Endothelial cell of umbilical vein (primary cell): Measurements from ENCODE around the gene ATP11B. TPM values are rescaled to one million over a fixed set of nuclear protein-coding genes. Genes with fewer than 3 reads are reported as not detected.
A peak's percentile ranks its signal among the peaks of the same experiment; 100 is the strongest.

ENCODE experiments used
- BruUV-seq: library from RNA; stranded (reverse); fragments of 400-500 nt; replicated peaks from 2 replicates; lab custom pipeline; 2021; lab: Mats Ljungman, UMichigan
- CTCF ChIA-PET: fragments of 300-600, 350-600 bp; sonication (Branson Sonifier 250); formaldehyde crosslinking; loops from one replicate; lab custom pipeline; 2021; ENCODE audit warnings: antibody characterized with exemption, inconsistent platforms; lab: Charles Lee
- POLR2A ChIA-PET: fragments of 300-600, 350-600 bp; sonication (Branson Sonifier 250); formaldehyde crosslinking; loops from one replicate; lab custom pipeline; 2021; ENCODE audit warnings: antibody characterized with exemption, inconsistent platforms; lab: Charles Lee
- DNase-seq: peaks from one replicate; pipeline ENCODE4 v3.0.0-alpha.2; 2011; ENCODE audit warnings: low read depth, low spot score
- FAIRE-seq: peaks from 2 replicates; lab custom pipeline; 2011; peaks lifted over from hg19 to GRCh38; lab: Jason Lieb, UNC
- H2AFZ ChIP-seq: 2 replicates; pipeline ENCODE4 v1.6.0; 2012; ENCODE audit warnings: low read depth, low read length, control low read depth, inconsistent platforms
- H3K27ac ChIP-seq: 2 replicates; pipeline ENCODE4 v1.5.1; 2011; ENCODE audit warnings: low read depth, mild to moderate bottlenecking, control low read depth, low read length, moderate library complexity; ENCODE audit not compliant: insufficient read depth
- H3K27me3 ChIP-seq, 2 experiments: 2 replicates each; pipeline versions ENCODE4 v1.6.0 to v1.6.1; 2011; ENCODE audit warnings: low read length in 2 of 2, mixed read lengths in 1 of 2; ENCODE audit not compliant: control insufficient read depth in 2 of 2, insufficient read depth in 2 of 2
- H3K36me3 ChIP-seq, 2 experiments: 2 replicates in 1 of 2; 3 replicates in 1 of 2; pipeline ENCODE4 v1.5.1; 2011; ENCODE audit warnings: low read length in 2 of 2, mild to moderate bottlenecking in 1 of 2, moderate library complexity in 1 of 2; ENCODE audit not compliant: control insufficient read depth in 2 of 2, insufficient read depth in 2 of 2; ENCODE audit errors: extremely low read depth in 1 of 2
- H3K4me1 ChIP-seq: 3 replicates; pipeline ENCODE4 v1.5.1; 2011; ENCODE audit warnings: mild to moderate bottlenecking, low read length; ENCODE audit not compliant: control insufficient read depth, insufficient read depth; ENCODE audit errors: extremely low read depth
- H3K4me2 ChIP-seq: 2 replicates; pipeline ENCODE4 v1.6.1; 2011; ENCODE audit warnings: low read length, control low read depth, mixed read lengths; ENCODE audit not compliant: insufficient read depth
- H3K4me3 ChIP-seq, 3 experiments: fragments of 200-600 bp in 1 of 3; sonication (generic), shearing (Covaris generic) in 1 of 3; replicated peaks in 1 of 3; 2 replicates each; pipeline ENCODE4 v1.5.1; 2011 to 2016; ENCODE audit warnings: control low read depth in 3 of 3, low read length in 3 of 3, mild to moderate bottlenecking in 2 of 3, inconsistent platforms in 1 of 3, low read depth in 1 of 3, moderate library complexity in 1 of 3; ENCODE audit not compliant: insufficient read depth in 1 of 3
- H3K79me2 ChIP-seq: 2 replicates; pipeline ENCODE4 v1.6.0; 2012; ENCODE audit warnings: low read length, inconsistent platforms; ENCODE audit not compliant: control insufficient read depth, insufficient read depth
- H3K9ac ChIP-seq: replicated peaks from 2 replicates; pipeline ENCODE3; 2011; ENCODE audit warnings: low read length, control low read depth; ENCODE audit not compliant: insufficient read depth; ENCODE audit errors: extremely low read depth
- H3K9me1 ChIP-seq: replicated peaks from 3 replicates; pipeline ENCODE4 v1.6.0; 2011; ENCODE audit warnings: mild to moderate bottlenecking, low read length; ENCODE audit not compliant: control insufficient read depth, insufficient read depth; ENCODE audit errors: extremely low read depth
- H3K9me3 ChIP-seq: replicated peaks from 2 replicates; pipeline ENCODE4 v1.5.1; 2012; ENCODE audit warnings: low read length, inconsistent platforms; ENCODE audit not compliant: control insufficient read depth, insufficient read depth
- H4K20me1 ChIP-seq: replicated peaks from 2 replicates; pipeline ENCODE3; 2011; ENCODE audit warnings: mild to moderate bottlenecking, low read length; ENCODE audit not compliant: control insufficient read depth, insufficient read depth; ENCODE audit errors: extremely low read depth
- CTCF ChIP-seq, 2 donors: IDR thresholded peaks; 1 replicate in 1 of 2; 2 replicates in 1 of 2; pipeline ENCODE4 v1.5.1; 2011; ENCODE audit warnings: low read length in 2 of 2, mild to moderate bottlenecking in 2 of 2, moderate library complexity in 2 of 2, control low read depth in 1 of 2, inconsistent platforms in 1 of 2, low read depth in 1 of 2; ENCODE audit not compliant: insufficient read depth in 1 of 2; ENCODE audit errors: extremely low read depth in 1 of 2
- EZH2 ChIP-seq: IDR thresholded peaks from 2 replicates; pipeline ENCODE4 v1.6.1; 2012; ENCODE audit warnings: borderline replicate concordance, low read depth, mild to moderate bottlenecking, moderate library complexity, low read length, inconsistent platforms; ENCODE audit not compliant: severe bottlenecking
- FOS ChIP-seq: IDR thresholded peaks from 2 replicates; pipeline ENCODE4 v1.6.1; 2011; ENCODE audit warnings: mild to moderate bottlenecking, low read length, moderate library complexity, borderline replicate concordance; ENCODE audit not compliant: insufficient read depth
- JUN ChIP-seq: IDR thresholded peaks from 2 replicates; pipeline ENCODE4 v1.6.1; 2011; ENCODE audit warnings: borderline replicate concordance, low read depth; ENCODE audit not compliant: insufficient read length, insufficient read depth
- dilution Hi-C: fragments of 300-500 bp; cut with MboI; formaldehyde crosslinking; loops from one replicate; pipeline ENCODE4 v1.15.0; 2019; ENCODE audit warnings: low sequenced_read_pairs; ENCODE audit not compliant: extremely low pct_ligation_motif_present
- intact Hi-C: fragments of 100-400 bp; cut with micrococcal nuclease; formaldehyde crosslinking; loops from one replicate; pipeline ENCODE4 v1.10.0; 2022
- polyA plus RNA-seq, 4 experiments: library from polyadenylated mRNA; depleted of rRNA in 3 of 4; stranded (reverse) in 3 of 4; unstranded in 1 of 4; fragments of >200 nt; gene quantifications; 2 replicates each; pipeline versions ENCODE4 v1.2.1 to v1.2.3, GENCODE V29; 2011 to 2012; ENCODE audit warnings: missing spikeins in 1 of 4
- total RNA-seq: library from RNA; stranded (reverse); gene quantifications from 2 replicates; pipeline ENCODE4 v1.2.3, GENCODE V29; 2021

Gene ATP11B
- total and polyA plus RNA-seq, 2 donors (not counting 3 experiments of a cell fraction or from before 2014, with no cell fraction given) = 10.1 to 49.3 TPM

GRCh38 chr3:182837855-182838454 is 44.7 kb downstream of the ATP11B start:
- H3K36me3 ChIP-seq = peaks cover 0 to 8% of the 10 kb centered on the region in 2 experiments
- H3K27ac ChIP-seq = no peak overlapping the region
- TF ChIP-seq JUN (no peak), CTCF (IDR thresholded peaks at IDR 0.05; ENCODE audit: extremely low read depth in 1 of 2, insufficient read depth in 1 of 2, low read depth in 1 of 2, low read length in 2 of 2) (peak; percentile 21 to 34)
- dilution Hi-C loops (no loop called here), intact Hi-C loops (loop anchor here (1.0 to 2.0 kb wide), 2 partner anchors 43 to 124 kb away; no protein-coding TSS in a partner anchor)
- no peaks in the 10 kb centered on the region for H3K9me3 ChIP-seq
- ChIA-PET CTCF (interaction anchor here (0.7 to 3.1 kb wide), 24 partner anchors 10 to 151 kb away, joined by 3 to 217 read pairs (median 6); partner anchors contain the start of gene ATP11B), POLR2A (no interaction called here)
- H3K9me1 ChIP-seq = no peaks in the 10 kb centered on the region
- H3K4me2 ChIP-seq = no peak overlapping the region
- H4K20me1 ChIP-seq = no peaks in the 10 kb centered on the region
- BruUV-seq = no TSS peak
- H3K4me1 ChIP-seq = peaks cover 1% of the 10 kb centered on the region
- peak; percentile 51 for DNase-seq
- H3K4me3 ChIP-seq = no peak overlapping the region
- no peak for FAIRE-seq
- no peaks in the 10 kb centered on the region for H3K27me3 ChIP-seq
- H2AFZ ChIP-seq = no peak overlapping the region
- no peak overlapping the region for H3K9ac ChIP-seq
- H3K79me2 ChIP-seq = no peaks in the 10 kb centered on the region

GRCh38 chr3:182843478-182843877 is 50.2 kb downstream of the ATP11B start:
- H4K20me1 ChIP-seq = peaks cover 2% of the 10 kb centered on the region
- no peaks in the 10 kb centered on the region for H3K9me3 ChIP-seq
- H3K79me2 ChIP-seq = no peaks in the 10 kb centered on the region
- dilution Hi-C loops (no loop called here), intact Hi-C loops (no loop called here)
- no peak overlapping the region for H3K27ac ChIP-seq
- no peaks in the 10 kb centered on the region for H3K9me1 ChIP-seq
- BruUV-seq = no TSS peak
- peak; percentile 81 for FAIRE-seq
- H3K27me3 ChIP-seq = no peaks in the 10 kb centered on the region
- DNase-seq = peak; percentile 18
- H3K9ac ChIP-seq = no peak overlapping the region
- H2AFZ ChIP-seq = no peak overlapping the region
- ChIA-PET POLR2A (no interaction called here), CTCF (interaction anchor here (0.9 to 2.3 kb wide), 12 partner anchors 9 to 133 kb away, joined by 3 to 23 read pairs (median 3); no protein-coding TSS in a partner anchor)
- peak overlapping the region; percentile 44 for H3K4me2 ChIP-seq
- H3K4me3 ChIP-seq = no peak overlapping the region
- H3K4me1 ChIP-seq = peaks cover 9% of the 10 kb centered on the region
- TF ChIP-seq FOS (peak; percentile 46), EZH2 (no peak)
- H3K36me3 ChIP-seq = peaks cover 0 to 2% of the 10 kb centered on the region in 2 experiments
